SK-N-MC (cell line): ENCODE data around the gene CLDN6.

Experiments
- EZH2 ChIP-seq: fragments of 200-600 bp; sonication (generic); IDR thresholded peaks from one replicate; pipeline ENCODE4 v1.6.1; 2017; ENCODE audit warnings: antibody characterized with exemption
- FOXP2 ChIP-seq: optimal IDR thresholded peaks from 2 replicates; pipeline ENCODE3; 2011; ENCODE audit warnings: mild to moderate bottlenecking, moderate library complexity; ENCODE audit not compliant: insufficient read depth; ENCODE audit errors: extremely low read length, control extremely low read depth
- POLR2AphosphoS5 ChIP-seq: IDR thresholded peaks from 2 replicates; pipeline ENCODE4 v1.6.1; 2012; ENCODE audit warnings: mild to moderate bottlenecking, low read depth, low read length, borderline replicate concordance

DNA sequence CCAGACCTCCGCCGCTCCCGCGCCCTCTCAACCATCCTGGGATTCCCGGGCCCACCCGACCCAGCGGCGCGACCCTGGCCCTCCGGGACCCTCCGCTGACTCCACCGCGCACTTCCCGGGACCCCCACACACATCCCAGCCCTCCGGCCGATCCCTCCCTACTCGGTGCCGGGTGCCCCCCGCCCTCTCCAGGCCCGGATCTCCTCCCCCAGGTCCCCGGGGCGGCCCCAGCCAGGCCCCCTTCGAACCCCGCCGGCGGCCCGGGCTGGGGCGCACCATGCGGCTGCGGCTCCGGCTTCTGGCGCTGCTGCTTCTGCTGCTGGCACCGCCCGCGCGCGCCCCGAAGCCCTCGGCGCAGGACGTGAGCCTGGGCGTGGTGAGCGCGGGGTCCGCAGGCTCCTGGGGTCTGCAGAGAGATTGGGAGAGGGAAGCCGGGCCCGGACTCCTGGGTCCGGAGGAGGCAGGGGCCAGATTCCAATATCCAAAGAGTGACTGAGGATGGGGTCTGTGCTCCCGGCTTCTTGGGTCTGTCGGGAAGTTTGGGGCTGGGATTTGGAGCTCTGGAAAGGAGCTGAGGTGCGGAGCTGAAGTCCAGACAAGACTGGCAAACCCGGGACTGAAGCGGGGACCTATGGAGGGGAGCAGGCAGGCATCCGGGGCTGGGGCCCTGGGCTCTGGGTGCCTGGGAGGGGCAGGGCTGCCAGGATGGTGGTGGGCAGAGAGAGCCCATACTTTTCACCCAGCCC lies 28.8 kb upstream of the CLDN6 start:
- TF ChIP-seq FOXP2 (no peak), POLR2AphosphoS5 (no peak), EZH2 (no peak)
